DND-41 (cell line): Measurements from ENCODE around the gene SOX2.

Experiments
- ATAC-seq: fragments of 200-7000 bp; cut with Tn5 transposase; 3 replicates; pipeline ENCODE4 v1.9.1; 2021; ENCODE audit warnings: low read depth; ENCODE audit not compliant: insufficient read depth
- DNase-seq: peaks from one replicate; pipeline ENCODE4 v3.0.0-alpha.2; 2020
- H2AFZ ChIP-seq: 2 replicates; pipeline ENCODE4 v1.6.0; 2012; ENCODE audit warnings: low read depth, low read length
- H3K27ac ChIP-seq: 2 replicates; pipeline ENCODE4 v1.5.1; 2012; ENCODE audit warnings: low read length, inconsistent platforms
- H3K27me3 ChIP-seq: fragments of 200-600 bp; sonication (generic); 2 replicates; pipeline ENCODE4 v1.6.0; 2012; ENCODE audit warnings: low read length, mild to moderate bottlenecking, inconsistent platforms; ENCODE audit not compliant: insufficient read depth, poor library complexity
- H3K36me3 ChIP-seq: 2 replicates; pipeline ENCODE4 v1.5.1; 2012; ENCODE audit warnings: low read length, inconsistent platforms; ENCODE audit not compliant: insufficient read depth
- H3K4me1 ChIP-seq: 2 replicates; pipeline ENCODE4 v1.5.1; 2012; ENCODE audit warnings: mild to moderate bottlenecking, low read length; ENCODE audit not compliant: insufficient read depth
- H3K4me2 ChIP-seq: 2 replicates; pipeline ENCODE4 v1.6.0; 2012; ENCODE audit warnings: mild to moderate bottlenecking, moderate library complexity, low read length, inconsistent platforms; ENCODE audit not compliant: insufficient read depth
- H3K4me3 ChIP-seq, 2 experiments: fragments of 200-600 bp in 1 of 2; shearing (Covaris generic) in 1 of 2; 2 replicates each; pipeline ENCODE4 v1.5.1; 2012 to 2016; ENCODE audit warnings: inconsistent platforms in 2 of 2, low read length in 2 of 2, mild to moderate bottlenecking in 2 of 2, low read depth in 1 of 2, moderate library complexity in 1 of 2
- H3K79me2 ChIP-seq: 2 replicates; pipeline ENCODE4 v1.6.0; 2012; ENCODE audit warnings: low read length, inconsistent platforms; ENCODE audit not compliant: insufficient read depth
- H3K9ac ChIP-seq: 2 replicates; pipeline ENCODE4 v1.6.0; 2012; ENCODE audit warnings: low read depth, mild to moderate bottlenecking, inconsistent platforms, low read length, moderate library complexity
- H3K9me3 ChIP-seq: 2 replicates; pipeline ENCODE4 v1.5.1; 2012; ENCODE audit warnings: low read length, moderate library complexity, mild to moderate bottlenecking, inconsistent platforms; ENCODE audit not compliant: insufficient read depth, severe bottlenecking
- H4K20me1 ChIP-seq: 2 replicates; pipeline ENCODE4 v1.6.0; 2012; ENCODE audit warnings: low read length; ENCODE audit not compliant: insufficient read depth
- CTCF ChIP-seq: IDR thresholded peaks from 2 replicates; pipeline ENCODE4 v1.5.1; 2012; ENCODE audit warnings: borderline replicate concordance, low read length, moderate library complexity, mild to moderate bottlenecking; ENCODE audit not compliant: poor library complexity, severe bottlenecking; ENCODE audit errors: extremely low read depth
- EZH2 ChIP-seq: IDR thresholded peaks from 3 replicates; pipeline ENCODE4 v1.6.1; 2012; ENCODE audit warnings: borderline replicate concordance, low read depth, mild to moderate bottlenecking, moderate library complexity, low read length, inconsistent platforms; ENCODE audit not compliant: severe bottlenecking

The SOX2 gene

GRCh38 chr3:181712226-181712552 lies 464 bp downstream of the SOX2 start:
- Histone ChIP-seq H3K4me1 (no peaks in the 10 kb centered on the region), H3K27me3 (no peaks in the 10 kb centered on the region), H3K9ac (no peak overlapping the region), H3K79me2 (no peaks in the 10 kb centered on the region), H3K27ac (no peak overlapping the region), H3K9me3 (no peaks in the 10 kb centered on the region), H4K20me1 (no peaks in the 10 kb centered on the region), H3K4me3 (no peak overlapping the region), H2AFZ (no peak overlapping the region), H3K4me2 (no peak overlapping the region), H3K36me3 (no peaks in the 10 kb centered on the region)
- DNase-seq (no peak), ATAC-seq (no peak)
- TF ChIP-seq CTCF (no peak), EZH2 (no peak)

- Histone ChIP-seq H3K9ac (no peak overlapping the region), H3K9me3 (no peaks in the 10 kb centered on the region), H2AFZ (no peak overlapping the region), H3K4me1 (no peaks in the 10 kb centered on the region), H3K36me3 (no peaks in the 10 kb centered on the region), H3K4me2 (no peak overlapping the region), H3K79me2 (no peaks in the 10 kb centered on the region), H3K27ac (no peak overlapping the region), H4K20me1 (no peaks in the 10 kb centered on the region), H3K4me3 (no peak overlapping the region), H3K27me3 (peaks cover 4% of the 10 kb centered on the region)
- no peak for TF ChIP-seq EZH2
- no peak for TF ChIP-seq CTCF
- ATAC-seq = no peak
- no peak for DNase-seq
Measured at GRCh38 chr3:181712553-181713279, 991 bp downstream of the SOX2 start.

GRCh38 chr3:181713280-181713647 lies 1.5 kb downstream of the SOX2 start:
- no peaks in the 10 kb centered on the region for H3K4me1 ChIP-seq
- ATAC-seq (no peak), DNase-seq (no peak)
- H3K27ac ChIP-seq = no peak overlapping the region
- H3K27me3 ChIP-seq = peaks cover 5% of the 10 kb centered on the region
- no peak overlapping the region for H3K9ac ChIP-seq
- no peak overlapping the region for H3K4me3 ChIP-seq
- H2AFZ ChIP-seq = no peak overlapping the region
- no peaks in the 10 kb centered on the region for H3K36me3 ChIP-seq
- no peaks in the 10 kb centered on the region for H4K20me1 ChIP-seq
- no peak overlapping the region for H3K4me2 ChIP-seq
- H3K79me2 ChIP-seq = no peaks in the 10 kb centered on the region
- TF ChIP-seq EZH2 (no peak), CTCF (no peak)
- H3K9me3 ChIP-seq = no peaks in the 10 kb centered on the region
